SH-SY5Y (cell line): Measurements from ENCODE around the gene CDKL4.

Experiments used
- GATA2 ChIP-seq: IDR thresholded peaks from 2 replicates; pipeline ENCODE4 v1.6.1; 2011; ENCODE audit warnings: mild to moderate bottlenecking, low read depth, low read length
- GATA3 ChIP-seq: IDR thresholded peaks from 2 replicates; pipeline ENCODE4 v1.6.1; 2011; ENCODE audit warnings: low read depth, mild to moderate bottlenecking, low read length, moderate library complexity

DNA sequence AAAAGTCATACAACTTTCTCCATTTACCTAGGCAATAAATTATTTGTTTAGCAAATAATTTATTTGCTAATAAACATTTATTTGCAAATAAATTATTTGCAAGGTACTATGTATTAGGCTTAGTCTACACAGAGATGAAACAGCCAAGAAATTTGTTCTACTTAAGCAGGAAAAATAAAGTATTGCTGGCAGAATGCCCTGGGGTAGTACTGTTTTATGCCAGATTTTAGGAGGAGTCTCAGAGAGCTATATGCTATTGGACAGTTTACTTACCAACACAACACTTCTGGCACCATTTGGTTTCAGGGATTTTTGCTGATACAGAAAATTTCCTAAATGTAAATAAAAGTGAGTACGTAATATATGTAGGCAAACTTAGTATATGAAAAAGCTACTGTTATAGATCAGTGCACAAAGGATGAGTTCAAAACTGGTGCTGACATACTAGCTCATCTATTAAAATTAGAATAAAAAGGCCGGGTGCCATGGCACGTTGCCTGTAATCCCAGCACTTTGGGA lies 23.2 kb upstream of the CDKL4 start:
- TF ChIP-seq GATA2 = no peak
- TF ChIP-seq GATA3 = no peak
